HG03135 (cell line): ENCODE results near the gene TTC9C.
"Not testable (repeated sequence)": the region's sequence is repeated elsewhere in the genome, so short reads cannot be mapped to it uniquely, and the experiment has no call there.

Experiments
- ATAC-seq: cut with Tn5 transposase; IDR thresholded peaks from one replicate; pipeline ENCODE4 v1.9.1; 2021; ENCODE audit warnings: mild to moderate bottlenecking, moderate library complexity; ENCODE audit not compliant: unreplicated experiment

TTC9C gene

DNA sequence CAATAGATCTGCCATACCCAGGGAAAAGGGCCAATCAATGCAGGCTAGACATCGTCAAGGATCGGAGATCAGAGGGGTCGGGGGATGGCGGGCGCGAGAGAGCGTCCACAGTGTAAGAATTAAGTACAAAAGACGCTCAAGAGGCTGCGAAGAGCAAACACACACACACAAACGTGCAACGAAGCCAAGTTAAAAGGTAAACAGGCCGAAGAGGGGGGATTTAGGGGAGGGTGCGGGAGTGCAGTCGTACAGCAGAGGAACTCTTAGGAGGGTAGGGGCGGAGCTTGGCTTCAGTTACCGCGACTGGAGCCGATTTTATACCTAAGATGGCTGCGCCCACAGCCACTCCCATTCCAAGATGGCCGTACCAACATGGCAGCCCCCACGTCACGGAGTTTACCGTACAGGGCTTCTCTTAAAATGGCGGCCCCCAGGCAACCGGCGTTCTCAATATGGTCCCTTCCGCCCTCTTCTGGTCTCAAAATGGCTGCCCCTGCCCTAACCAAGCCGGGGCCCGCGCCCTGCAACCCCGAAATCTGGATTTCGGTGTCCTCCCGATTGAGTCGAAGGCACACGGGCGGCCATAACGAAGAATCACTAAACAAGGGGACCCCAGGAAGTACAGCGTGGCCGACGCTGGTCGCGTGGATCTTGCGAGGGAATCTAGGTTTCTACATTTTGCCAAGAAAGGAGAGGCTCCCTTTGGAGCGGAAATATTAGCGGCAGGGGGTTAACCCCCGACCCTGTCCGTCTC, 18.9 kb upstream of the TTC9C start:
- peak; percentile 67 for ATAC-seq

DNA sequence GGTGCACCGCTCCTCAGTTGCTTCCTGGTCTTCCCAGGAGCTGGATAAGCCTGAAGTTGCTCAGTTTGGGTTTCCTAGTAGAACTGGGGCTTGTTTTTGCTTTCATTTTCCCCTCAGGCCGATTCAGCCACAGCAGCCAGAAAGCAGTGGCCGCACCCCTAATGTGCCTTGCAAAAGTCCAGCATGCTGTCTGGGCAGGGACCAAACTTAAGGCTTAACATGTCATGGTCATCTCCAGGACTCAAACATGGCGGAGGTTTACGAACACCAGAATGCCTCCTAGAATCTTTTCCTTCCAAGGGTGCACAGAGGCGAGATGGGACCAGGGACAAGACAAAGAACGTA, 18.3 kb upstream of the TTC9C start:
- peak; percentile 12 for ATAC-seq

DNA sequence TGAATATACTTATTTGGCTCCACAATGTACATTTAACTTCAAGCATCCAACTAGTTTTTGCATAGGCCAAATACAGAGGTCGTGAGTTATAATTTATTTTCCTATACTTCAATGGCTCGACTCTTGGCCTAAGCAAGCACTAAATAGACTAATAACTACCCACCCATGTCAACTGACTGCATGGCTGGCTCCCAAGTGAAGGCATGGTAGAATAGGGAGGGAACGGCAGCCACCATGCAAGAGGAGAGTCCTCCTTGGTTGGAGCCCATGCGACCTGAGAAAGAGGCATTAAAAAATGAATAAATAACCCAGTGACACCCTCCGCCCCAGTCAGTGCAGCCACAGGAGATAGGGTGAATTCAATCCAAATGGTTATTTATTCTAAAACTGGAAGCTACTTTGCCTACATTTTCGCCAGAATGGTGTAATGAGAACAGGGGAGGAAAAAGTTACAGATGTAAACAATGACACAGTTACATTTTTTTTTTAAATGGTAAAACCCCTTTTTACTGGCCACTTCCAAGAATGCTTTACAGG, 15.9 kb upstream of the TTC9C start:
- no peak for ATAC-seq

DNA sequence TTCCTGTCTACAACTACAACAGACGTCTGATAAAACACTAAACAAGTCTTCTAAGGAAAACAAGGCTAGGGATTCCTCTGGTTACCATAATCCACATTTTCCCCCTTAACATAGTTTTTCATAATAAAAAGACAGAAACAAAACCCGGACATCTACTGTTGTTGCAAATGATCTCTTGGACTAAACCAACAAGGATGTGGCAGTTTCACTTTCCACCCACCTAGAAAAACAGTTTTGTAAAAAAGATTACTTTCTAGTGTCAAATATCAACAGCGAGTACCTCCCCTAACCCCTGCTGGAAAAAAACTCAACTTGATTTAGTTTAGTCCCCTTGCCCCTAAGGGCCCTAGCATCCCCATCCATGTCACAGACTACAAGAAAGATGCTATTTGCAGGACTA, 15.4 kb upstream of the TTC9C start:
- ATAC-seq: no peak

DNA sequence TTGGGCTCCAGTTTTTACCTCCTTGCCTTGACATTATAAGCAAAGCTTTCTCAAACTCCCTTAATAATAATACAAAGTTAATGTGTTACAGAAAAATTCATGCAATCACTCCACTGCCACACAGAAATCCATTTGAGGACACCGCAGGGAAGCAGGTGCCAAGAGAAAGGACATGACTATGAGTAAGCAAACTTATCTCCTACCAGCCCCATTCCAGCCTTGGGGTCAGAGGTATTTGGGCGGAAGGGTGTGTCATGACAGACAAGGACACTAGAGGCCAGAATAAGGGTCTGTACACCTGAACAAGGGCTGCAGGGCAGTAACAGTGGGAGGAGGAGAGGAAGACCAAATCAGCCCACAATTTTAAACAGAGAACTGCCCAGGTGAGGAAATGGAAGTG, 14.9 kb upstream of the TTC9C start:
- ATAC-seq: no peak

DNA sequence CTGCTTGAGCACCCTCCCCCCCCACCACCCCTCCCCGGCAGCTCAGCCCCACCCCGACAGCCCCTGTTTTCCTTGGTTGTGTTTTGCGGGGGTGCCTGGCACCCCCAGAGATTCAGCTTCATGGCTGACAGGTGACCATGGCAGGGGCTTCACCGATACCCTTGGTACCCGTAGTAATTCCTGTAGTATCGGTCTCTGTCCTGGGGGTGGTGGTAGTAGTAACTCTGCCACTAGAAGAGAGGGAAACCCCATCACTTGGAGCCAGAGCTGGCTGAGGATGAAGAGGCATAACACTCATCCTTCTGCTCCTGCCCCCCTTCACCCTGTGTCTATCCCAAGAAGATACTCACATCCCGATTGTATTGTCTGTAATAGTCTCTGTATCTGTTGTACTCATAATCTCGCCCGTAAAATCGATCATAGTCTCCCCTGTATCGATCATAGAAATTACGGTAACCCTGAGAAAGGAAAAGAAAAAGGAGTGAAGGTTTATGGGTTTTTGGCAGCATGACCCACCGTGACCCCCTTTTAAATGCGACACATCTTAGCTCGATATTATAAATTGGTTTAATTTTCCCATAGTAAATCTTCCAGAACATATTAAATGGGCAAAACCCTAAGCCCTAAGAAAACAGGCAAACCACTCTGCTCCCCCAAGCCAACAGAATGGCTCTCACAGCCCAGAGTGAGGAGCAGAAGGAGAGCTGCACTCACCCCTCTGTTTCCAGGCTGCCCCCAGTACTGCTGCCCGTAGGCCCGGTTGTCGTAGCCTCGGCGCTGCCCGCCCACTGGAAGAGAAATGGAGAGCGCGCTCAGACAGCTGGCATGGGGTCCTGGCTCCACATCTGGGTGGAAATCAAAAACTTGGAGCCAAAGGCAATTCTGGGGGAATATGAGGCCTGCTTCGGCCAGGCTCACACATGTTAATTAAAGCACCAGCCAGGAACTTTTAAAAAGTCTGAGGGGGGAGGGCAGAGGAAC, 12.8 kb upstream of the TTC9C start:
- ATAC-seq: no peak

DNA sequence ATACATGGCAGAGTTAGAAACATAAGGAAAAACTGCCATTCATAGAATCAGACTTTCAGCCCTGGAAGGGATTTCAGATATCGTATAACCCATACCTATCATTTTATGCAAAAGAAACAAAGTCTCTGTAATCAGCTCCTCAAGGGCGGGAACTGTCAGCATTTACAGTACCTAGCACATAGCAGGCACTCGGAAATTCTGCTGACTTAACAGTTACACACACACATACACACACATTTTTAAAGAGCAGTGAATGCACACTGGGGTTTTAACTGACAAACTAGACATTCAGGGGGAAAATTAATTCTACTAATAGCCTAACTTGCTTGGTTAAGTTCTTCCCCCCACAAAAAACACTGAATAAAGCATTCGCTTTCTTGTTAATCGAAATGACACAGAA, 12.1 kb upstream of the TTC9C start:
- no peak for ATAC-seq

DNA sequence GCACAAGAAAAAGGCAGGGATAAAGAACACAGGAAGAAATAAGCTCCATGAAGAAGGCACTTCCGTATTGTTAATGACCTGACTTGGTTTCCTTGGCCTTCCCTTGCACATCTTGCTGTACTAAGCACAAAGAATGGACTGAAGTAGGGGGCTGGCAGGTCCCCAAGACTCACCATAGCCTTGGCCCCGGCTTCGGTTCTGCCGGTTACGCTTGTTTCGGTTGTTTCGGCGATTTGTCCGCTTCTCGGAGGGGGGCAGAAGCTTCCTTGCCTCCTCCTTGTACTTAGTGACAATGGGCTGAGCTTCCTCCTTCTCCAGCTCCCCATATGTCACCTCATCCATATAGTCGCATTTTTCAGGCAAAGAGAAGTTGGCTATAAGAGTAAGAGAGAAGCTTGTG, 11.5 kb upstream of the TTC9C start:
- no peak for ATAC-seq

DNA sequence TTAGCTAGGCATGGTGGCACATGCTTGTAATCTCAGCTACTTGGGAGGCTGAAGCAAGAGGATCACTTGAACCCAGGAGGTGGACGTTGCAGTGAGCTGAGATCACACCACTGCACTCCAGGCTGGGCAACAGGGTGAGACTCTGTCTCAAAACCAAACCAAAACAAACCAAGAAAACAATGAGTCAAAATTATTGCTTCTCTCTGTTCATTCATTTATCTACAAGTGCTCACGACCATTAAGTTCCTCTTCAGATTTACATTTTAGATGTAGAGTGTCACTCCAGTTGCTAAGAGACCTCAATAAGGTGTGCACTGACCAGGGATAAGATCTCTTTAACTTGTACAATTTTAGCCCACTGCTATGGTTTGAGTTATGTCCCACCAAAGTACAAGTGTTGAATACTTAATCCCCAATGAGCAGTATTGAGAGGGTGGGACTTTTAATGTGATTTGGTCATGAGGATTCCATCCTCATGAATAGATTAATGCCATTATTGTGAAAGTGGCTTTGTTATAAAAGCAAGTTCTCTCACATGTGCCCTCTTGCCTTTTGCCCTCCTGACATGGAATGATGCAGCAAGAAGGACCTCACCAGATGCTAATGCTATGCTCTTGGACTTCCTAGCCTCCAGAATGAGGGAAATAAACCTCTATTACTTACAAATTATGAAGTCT, 8.8 kb upstream of the TTC9C start:
- ATAC-seq: no peak

DNA sequence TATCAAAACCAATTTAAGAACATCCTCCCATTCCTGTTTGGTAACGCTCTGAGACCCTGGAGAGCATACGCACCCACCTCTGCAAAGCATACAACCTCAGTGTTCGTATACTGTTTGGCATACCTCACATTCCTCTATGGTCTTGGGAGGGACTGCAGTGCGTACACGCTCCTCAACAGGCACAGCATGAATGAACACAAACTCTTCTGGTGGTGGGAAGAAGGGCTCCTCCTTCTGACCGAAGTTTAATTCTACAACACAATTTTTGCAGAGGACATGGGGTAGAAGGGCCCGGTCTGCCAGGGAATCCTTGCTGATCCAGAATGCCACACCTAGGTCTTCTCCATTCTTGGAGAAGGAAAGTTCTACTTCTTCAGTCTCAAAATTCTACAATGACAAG, 6.3 kb upstream of the TTC9C start:
- ATAC-seq: no peak

DNA sequence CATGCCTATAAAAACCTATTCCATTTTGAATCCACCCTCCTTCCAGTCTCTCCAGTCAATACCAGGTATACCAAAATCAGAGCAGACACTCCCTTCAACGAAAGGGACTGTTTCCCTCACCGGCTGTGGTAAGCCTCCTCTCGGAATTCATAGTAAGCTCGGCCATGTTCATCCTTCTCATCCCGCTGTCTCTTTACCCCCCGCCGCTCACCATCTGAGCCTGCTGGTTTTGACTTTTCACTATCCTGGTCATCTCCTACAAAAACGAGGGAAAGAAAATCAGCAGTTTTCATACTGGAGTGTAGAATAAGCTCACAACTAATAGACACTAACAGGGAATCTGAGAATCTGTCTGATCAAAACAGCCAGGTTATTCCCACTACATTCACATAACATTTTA, 4.1 kb upstream of the TTC9C start:
- ATAC-seq: no peak

DNA sequence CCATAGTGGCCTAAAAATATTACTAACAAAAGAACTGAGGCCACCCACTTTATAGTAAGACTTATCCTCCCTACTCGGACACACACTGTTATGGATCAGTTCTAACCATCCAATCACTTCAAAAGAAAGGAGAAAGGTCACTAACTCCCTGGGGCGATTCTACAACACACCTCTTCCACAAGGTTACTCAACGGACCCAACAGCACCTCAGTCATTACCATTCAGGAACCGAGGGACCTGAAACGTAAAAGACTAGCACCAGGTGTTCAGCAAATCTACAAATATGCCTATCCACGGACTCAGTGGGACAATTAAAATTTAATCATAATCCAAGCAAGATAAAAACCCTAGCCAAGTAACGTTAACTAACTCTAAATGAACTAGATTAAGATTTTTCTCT, 2.6 kb upstream of the TTC9C start:
- no peak for ATAC-seq

DNA sequence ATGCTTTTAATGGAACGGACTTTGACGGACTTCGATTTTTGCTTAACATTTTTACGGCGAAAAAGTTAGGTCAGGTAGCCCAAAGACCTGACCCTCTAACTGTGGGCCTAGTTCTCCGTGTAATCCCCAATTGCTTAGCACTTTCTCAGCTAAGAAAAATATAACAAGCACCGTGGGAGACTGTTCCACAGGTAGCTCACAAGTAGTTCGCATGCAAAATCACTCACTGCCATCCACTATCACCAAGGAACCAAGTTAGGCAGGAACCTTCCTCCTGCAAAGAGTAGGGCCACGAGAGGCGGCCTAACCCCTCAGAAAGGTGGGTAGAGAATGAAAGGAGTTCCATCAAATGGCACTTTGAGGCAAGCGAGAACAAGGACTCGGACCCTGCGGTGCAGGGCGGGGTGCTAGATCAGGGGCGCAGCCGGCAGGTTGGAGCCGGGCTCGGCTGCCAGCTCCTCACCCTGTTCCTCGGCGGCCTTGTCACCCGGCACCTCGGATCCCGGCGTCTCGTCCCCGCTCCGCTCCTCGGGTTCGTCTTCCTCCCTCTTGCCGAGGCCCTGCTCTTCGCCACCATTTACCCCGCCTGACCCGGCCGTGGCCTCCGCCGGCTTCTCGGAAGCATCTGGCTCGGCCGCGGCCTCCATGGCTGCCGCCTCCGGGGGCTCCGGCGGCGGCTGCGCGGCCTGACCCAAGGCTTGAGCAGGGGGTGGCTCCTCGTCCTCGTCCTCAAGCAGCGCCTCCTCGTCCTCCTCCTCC, 2.0 kb upstream of the TTC9C start:
- no peak for ATAC-seq

DNA sequence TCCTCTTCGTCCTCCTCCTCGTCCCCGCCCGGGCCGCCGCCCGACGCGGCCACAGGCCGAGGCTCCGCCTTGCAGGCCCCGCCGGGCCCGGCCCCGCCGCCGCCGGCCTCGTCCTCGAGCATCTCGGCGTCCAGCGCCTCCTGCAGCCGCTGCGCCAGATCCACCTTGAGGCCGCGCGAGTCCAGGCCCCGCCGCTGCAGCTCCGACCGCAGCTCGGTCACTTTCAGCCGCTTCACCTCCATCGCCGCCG, 1.4 kb upstream of the TTC9C start:
- no peak for ATAC-seq

DNA sequence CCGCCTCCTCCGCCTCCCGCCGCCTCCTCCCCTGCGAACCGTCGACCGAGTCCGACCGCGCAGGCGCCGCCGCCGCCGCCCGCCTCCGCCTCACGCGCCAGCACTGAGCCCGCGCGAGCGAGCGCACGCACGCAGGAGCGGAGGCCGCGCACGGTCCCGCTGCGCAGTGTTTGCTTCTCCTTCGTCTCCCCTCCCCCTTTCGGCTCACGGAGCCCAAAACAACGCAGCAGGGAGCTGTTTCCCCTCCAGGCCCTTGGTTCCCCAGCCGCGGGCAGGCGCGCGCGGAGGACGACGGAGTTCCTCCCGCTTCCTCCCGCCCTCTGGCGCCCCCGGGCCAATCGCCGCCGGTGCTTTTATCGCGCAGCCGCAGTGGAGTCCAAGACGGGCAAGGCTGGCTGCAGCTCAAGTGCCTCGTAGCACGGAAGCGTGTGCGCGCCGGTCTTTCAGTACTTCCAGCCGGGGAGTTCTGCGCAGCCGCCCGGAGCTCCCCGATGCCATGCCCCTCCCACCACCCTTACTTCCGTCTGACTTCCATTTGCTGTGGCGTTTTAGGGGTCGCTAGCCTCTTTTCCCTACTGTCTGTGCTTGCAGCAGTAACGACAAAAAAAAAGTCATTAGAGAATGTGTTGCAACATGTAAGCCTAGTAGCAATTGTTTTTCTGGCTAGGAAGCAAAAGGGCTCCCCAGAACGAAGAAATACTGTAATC, 968 bp upstream of the TTC9C start, which contains the start of gene HNRNPUL2:
Gene HNRNPUL2, minus strand, starts transcription at position 293 of the 707 bp plus-strand sequence. CDS start 301 bp downstream, outside the sequence.
- ATAC-seq: peak; percentile 68

DNA sequence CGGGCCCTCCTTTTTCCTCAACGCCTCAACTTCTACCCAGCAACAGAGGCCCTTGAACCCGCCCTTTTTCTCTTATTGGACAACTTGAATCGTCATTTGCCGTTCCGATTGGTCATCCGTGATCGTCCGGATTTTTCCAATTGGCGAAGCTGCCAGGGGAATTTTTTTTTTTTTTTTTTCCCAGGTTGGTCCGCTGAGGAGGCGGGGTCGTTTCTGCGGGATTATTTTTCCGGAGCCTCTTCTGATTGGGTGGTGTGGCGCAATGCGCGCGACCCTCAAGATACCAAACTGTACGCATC, 465 bp upstream of the TTC9C start:
- ATAC-seq: peak; percentile 52

DNA sequence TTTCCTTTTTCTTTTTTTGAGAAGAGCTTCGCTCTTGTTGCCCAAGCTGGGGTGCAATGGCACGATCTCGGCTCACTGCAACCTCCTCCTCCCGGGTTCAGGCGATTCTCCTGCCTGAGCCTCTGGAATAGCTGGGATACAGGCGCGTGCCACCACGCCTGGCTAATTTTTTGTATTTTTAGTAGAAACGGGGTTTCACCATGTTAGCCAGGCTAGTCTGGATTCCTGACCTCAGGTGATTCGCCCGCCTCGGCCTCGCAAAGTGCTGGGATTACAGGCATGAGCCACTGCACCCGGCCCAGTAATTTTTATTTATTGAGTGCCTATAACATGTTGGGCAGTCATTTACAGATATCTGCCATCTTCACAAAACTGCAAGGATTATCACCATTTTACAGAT, 1.8 kb downstream of the TTC9C start:
- not testable (repeated sequence) for ATAC-seq

DNA sequence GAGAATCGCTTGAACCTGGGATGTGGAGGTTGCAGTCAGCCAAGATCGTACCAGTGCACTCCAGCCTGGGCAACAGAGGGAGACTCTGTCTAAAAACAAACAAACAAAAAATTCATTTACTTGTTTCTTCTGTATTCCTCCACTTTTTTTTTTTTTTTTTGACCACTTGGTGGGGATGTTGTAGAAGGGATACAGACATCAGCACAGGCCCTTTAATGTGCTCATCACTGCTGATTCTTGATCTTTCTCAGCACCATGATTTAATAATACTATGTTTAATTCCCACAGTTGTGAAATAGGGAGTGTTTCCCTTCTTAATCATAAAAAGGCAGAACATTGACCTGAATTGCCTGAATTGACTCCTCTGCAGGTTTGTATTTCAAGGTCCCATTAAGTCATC, 4.5 kb downstream of the TTC9C start:
- no peak for ATAC-seq

DNA sequence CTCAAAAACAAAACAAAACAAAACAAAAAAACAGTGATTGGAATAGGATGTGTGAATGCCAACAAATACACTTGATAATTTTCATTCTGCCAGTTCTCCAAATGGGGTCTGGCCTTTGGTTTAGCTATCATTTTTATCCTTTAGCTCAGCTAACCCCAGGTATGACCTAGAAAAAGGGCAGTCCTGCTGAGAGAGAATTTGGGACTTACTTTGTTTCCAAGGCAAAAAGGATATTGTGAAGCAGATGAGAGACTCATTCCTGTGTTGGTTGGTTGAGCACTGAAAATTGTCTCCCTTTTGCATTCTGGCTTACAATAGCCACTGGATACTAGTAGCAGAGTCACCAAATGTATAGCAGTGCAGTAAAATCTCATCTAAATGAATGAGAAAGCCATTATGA, 8.9 kb downstream of the TTC9C start:
- no peak for ATAC-seq

DNA sequence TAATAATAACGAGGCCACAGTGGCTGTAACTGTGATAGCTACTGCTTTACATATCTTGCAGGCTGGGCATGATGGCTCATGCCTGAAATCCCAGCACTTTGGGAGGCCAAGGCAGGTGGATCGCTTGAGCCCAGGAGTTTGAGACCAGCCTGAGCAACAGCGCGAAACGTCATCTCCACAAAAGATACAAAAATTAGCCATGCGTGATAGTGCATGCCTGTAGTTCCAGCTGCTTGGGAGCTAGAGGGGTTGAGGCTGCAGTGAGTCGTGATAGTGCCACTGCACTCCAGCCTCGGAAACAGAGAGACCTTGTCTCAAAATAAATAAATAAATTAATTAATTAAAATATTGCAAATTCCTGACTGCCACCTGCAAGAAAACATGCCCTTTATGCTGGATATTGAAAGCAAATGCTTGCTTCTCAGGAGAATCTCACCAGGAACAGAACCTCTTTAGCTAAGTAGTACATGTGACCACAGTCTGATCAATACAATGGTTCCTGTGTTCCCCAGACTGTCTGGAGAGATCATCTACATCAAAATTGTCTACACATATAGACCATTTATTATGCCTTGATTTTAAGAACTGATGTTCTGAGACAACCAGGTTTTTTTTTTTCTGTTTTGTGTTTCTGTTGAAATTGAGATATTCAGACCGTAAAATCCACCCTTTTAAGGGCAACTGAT, 19.3 kb downstream of the TTC9C start:
- no peak for ATAC-seq
